A673 (cell line): Measurements from ENCODE around the gene PCIF1. TPM values are rescaled to one million over a fixed set of nuclear protein-coding genes. Genes with fewer than 3 reads are reported as not detected.

Experiments
- BruUV-seq: library from RNA; stranded (reverse); fragments of 400-500 nt; replicated peaks from 2 replicates; lab custom pipeline; 2021; lab: Mats Ljungman, UMichigan
- CTCF ChIA-PET: fragments of 300-600 bp; sonication (Branson Sonifier 250); formaldehyde crosslinking; loops from one replicate; lab custom pipeline; 2022; ENCODE audit warnings: antibody characterized with exemption; lab: Charles Lee
- POLR2A ChIA-PET: fragments of 300-600 bp; sonication (Branson Sonifier 250); formaldehyde crosslinking; loops from one replicate; lab custom pipeline; 2022; ENCODE audit warnings: antibody characterized with exemption; ENCODE audit not compliant: low non-redundant PET; lab: Charles Lee
- DNase-seq: peaks from one replicate; pipeline ENCODE4 v3.0.0-alpha.2; 2015; ENCODE audit warnings: low spot score
- H3K27ac ChIP-seq: fragments of 200-600 bp; sonication (generic); 2 replicates; pipeline ENCODE4 v1.5.1; 2016; ENCODE audit warnings: mixed run types, low read depth, mild to moderate bottlenecking, mixed read lengths, antibody characterized with exemption, low read length; ENCODE audit not compliant: poor library complexity, severe bottlenecking
- H3K27me3 ChIP-seq: fragments of 200-600 bp; sonication (generic); replicated peaks from 2 replicates; pipeline ENCODE4 v1.6.1; 2017; ENCODE audit warnings: mixed run types, low read depth, mild to moderate bottlenecking, mixed read lengths, antibody characterized with exemption, low read length; ENCODE audit not compliant: insufficient read depth, poor library complexity
- H3K36me3 ChIP-seq: fragments of 200-600 bp; sonication (generic); 2 replicates; pipeline ENCODE4 v1.6.1; 2016; ENCODE audit warnings: mixed run types, mild to moderate bottlenecking, mixed read lengths, antibody characterized with exemption, low read length; ENCODE audit not compliant: insufficient read depth, poor library complexity, severe bottlenecking
- H3K4me1 ChIP-seq: fragments of 200-600 bp; sonication (generic); 2 replicates; pipeline ENCODE4 v1.6.1; 2017; ENCODE audit warnings: mixed run types, mild to moderate bottlenecking, mixed read lengths, antibody characterized with exemption, low read length; ENCODE audit not compliant: insufficient read depth, poor library complexity, severe bottlenecking
- H3K4me3 ChIP-seq: fragments of 200-600 bp; sonication (generic); 2 replicates; pipeline ENCODE4 v1.5.1; 2016; ENCODE audit warnings: low read depth, mixed run types, mild to moderate bottlenecking, mixed read lengths, low read length; ENCODE audit not compliant: poor library complexity, severe bottlenecking
- H3K9me3 ChIP-seq: fragments of 200-600 bp; sonication (generic); 2 replicates; pipeline ENCODE4 v1.6.1; 2016; ENCODE audit warnings: mixed run types, low read depth, mild to moderate bottlenecking, mixed read lengths, antibody characterized with exemption, low read length; ENCODE audit not compliant: poor library complexity, severe bottlenecking
- EZH2 ChIP-seq: fragments of 200-600 bp; sonication (generic); IDR thresholded peaks from 2 replicates; pipeline ENCODE4 v1.6.1; 2017; ENCODE audit warnings: borderline replicate concordance, low read depth, mild to moderate bottlenecking, mixed read lengths, antibody characterized with exemption, low read length; ENCODE audit not compliant: poor library complexity, severe bottlenecking
- intact Hi-C: fragments of 100-400 bp; cut with micrococcal nuclease; formaldehyde crosslinking; loops from one replicate; pipeline ENCODE4 v1.10.0; 2022; ENCODE audit not compliant: unreplicated experiment
- total RNA-seq: library from RNA; stranded (reverse); gene quantifications from 2 replicates; pipeline ENCODE4 v1.2.3, GENCODE V29; 2021
- TF ChIP-seq, protein P1 (sequence below): fragments of 300-800, 200-600 bp; sonication (generic); conservative IDR thresholded peaks from 2 replicates; pipeline ENCODE4 v1.5.1; 2017; ENCODE audit warnings: low read depth, mild to moderate bottlenecking, antibody characterized with exemption, low read length, moderate library complexity, mixed read lengths

PCIF1 gene
- total RNA-seq, 1 experiment from 2014 or later, result 47.5 TPM

DNA sequence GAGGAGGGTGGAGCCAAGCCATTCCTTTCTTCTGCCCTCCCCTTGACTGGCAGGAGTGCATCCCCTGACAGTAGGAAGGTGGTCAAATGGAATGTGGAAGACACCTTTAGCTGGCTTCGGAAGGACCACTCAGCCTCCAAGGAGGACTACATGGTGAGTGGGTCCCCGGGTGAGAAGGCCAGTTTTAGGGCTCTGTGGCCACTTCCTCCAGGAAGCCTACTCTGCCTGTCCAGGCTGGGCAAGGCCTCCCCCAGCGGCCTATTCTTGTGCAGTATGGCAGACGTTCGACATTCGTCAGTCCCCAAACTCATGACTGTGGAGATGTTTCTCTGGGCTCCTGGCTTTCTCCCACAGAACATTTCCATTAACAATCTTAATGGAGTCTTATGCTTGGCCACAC lies 9.1 kb downstream of the PCIF1 start:
- POLR2A ChIA-PET, result no interaction called here
- Histone ChIP-seq H3K9me3 (no peaks in the 10 kb centered on the region), H3K27me3 (no peaks in the 10 kb centered on the region)

DNA sequence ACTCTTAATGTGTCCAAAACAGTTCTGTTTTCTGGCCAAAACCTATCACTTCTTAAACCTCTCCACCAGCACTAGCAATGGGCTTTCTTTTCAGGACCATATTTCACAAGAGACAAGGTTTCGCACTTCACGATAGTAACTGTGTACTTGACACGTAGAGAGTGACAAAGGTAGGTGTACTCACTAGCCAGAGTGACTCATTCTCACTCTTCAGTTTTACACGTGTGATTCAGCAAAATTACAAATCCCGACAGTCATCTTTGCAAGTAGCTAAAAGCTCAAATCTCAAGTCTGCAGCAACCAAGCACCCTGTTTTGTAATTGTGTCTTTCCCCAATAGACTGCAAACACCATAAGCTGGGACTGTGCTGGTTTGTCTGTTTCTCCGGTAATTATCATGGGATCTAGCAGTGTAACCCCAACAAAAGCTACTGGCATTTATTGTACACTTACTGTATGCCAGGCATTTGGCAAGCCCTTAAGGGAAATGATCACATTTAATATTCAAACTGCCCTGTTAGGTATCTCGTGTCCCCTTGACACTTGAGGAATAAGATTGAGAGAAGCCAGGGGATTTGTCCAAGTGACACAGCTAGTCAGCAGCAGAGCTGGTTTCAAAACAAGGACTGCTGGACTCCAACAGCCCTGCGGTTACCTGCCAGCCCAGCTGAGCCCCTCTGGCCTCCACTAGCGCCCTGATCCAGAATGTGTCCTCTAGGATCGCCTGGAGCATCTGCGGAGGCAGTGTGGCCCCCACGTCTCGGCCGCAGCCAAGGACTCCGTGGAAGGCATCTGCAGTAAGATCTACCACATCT lies 9.9 kb downstream of the PCIF1 start:
- intact Hi-C loops, result no loop called here
- no peak for TF ChIP-seq EZH2
- TF ChIP-seq, protein P1, sequence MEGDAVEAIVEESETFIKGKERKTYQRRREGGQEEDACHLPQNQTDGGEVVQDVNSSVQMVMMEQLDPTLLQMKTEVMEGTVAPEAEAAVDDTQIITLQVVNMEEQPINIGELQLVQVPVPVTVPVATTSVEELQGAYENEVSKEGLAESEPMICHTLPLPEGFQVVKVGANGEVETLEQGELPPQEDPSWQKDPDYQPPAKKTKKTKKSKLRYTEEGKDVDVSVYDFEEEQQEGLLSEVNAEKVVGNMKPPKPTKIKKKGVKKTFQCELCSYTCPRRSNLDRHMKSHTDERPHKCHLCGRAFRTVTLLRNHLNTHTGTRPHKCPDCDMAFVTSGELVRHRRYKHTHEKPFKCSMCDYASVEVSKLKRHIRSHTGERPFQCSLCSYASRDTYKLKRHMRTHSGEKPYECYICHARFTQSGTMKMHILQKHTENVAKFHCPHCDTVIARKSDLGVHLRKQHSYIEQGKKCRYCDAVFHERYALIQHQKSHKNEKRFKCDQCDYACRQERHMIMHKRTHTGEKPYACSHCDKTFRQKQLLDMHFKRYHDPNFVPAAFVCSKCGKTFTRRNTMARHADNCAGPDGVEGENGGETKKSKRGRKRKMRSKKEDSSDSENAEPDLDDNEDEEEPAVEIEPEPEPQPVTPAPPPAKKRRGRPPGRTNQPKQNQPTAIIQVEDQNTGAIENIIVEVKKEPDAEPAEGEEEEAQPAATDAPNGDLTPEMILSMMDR, result no peak
- POLR2A ChIA-PET, result no interaction called here
- no peak for DNase-seq
- peaks cover 2% of the 10 kb centered on the region for H3K4me1 ChIP-seq
- CTCF ChIA-PET, result no interaction called here
- no peaks in the 10 kb centered on the region for H3K9me3 ChIP-seq
- no peaks in the 10 kb centered on the region for H3K27me3 ChIP-seq
- BruUV-seq, result no TSS peak
- H3K27ac ChIP-seq, result no peak overlapping the region
- peaks cover 91% of the 10 kb centered on the region for H3K36me3 ChIP-seq
- no peak overlapping the region for H3K4me3 ChIP-seq

More for the DNA sequence above, 9.1 kb downstream of the PCIF1 start:
- CTCF ChIA-PET, result no interaction called here
- intact Hi-C loops, result no loop called here
- DNase-seq, result no peak
- peaks cover 6% of the 10 kb centered on the region for H3K4me1 ChIP-seq
- H3K36me3 ChIP-seq, result peaks cover 87% of the 10 kb centered on the region
- BruUV-seq, result no TSS peak
- H3K4me3 ChIP-seq, result no peak overlapping the region
- TF ChIP-seq, protein P1, result no peak
- TF ChIP-seq EZH2, result no peak
- H3K27ac ChIP-seq, result no peak overlapping the region

DNA sequence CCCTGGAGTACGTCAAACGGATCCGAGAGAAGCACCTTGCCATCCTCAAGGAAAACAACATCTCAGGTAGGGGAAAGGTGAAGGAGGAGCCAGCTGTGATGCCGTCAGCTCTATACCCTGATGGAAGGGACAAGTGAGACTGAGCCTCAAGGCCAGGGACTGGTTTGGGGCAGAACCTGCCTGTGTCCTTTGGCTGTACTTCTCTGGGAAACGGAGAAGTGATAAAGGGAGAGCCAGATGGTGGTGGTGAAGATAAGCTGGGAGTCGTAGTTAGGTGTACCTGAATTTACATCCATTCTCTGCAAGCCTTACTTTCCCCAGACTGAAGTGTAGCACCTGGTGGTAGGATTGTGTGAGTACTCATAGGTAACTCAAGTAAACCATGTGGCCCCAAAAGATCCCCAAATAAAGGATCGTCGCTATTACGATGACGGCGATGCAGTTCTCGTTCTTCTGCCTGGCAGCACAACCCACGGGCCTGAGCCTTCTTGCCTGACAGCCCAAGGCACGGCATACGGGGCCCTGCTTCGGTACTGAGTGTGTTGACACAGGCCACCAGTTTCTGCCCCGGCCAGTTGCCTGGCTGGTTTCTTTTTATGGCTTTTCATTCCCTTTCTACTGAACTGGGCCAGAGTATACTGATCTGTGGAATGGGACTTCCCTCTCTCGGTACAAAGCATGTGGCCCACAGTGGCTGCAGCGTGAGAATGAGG lies 10.6 kb downstream of the PCIF1 start:
- TF ChIP-seq, protein P1, result no peak
- TF ChIP-seq EZH2, result no peak
- POLR2A ChIA-PET, result interaction anchor here (0.6 kb wide), 1 partner anchor 9 kb away, joined by 12 read pairs; no protein-coding TSS in a partner anchor
- no TSS peak for BruUV-seq
- Histone ChIP-seq H3K4me3 (no peak overlapping the region), H3K4me1 (no peaks in the 10 kb centered on the region), H3K27ac (no peak overlapping the region), H3K27me3 (no peaks in the 10 kb centered on the region), H3K9me3 (no peaks in the 10 kb centered on the region), H3K36me3 (peaks cover 91% of the 10 kb centered on the region)
- CTCF ChIA-PET, result no interaction called here
- intact Hi-C loops, result no loop called here
- DNase-seq, result no peak
